Measurements from ENCODE around the gene SYT2.
"Not testable (repeated sequence)": the region's sequence is repeated elsewhere in the genome, so short reads cannot be mapped to it uniquely, and the experiment has no call there.

Gene SYT2

DNA sequence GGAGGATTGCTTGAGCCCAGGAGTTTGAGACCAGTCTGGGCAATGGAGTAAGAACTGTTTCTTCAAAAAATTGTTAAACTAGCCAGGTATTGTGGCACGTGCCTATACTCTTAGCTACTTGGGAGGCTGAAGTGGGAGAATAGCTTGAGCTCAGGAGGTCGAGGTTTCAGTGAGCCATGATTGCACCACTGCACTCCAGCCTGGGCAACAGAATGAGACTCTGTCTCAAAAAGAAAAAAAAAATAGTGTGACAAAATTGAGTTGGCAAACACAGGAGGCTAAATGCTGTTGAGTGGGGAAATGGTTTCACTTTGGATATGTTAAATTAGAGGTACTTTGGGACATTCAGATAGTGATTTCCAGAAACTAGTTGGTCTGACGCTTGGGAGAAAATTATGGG, 163.9 kb downstream of the SYT2 start:
- not testable (repeated sequence) for DNase-seq (ENCODE audit: low spot score)

GRCh38 chr1:202545647-202546303, 164.5 kb downstream of the SYT2 start:
- not testable (repeated sequence) for DNase-seq (ENCODE audit: low spot score)

DNA sequence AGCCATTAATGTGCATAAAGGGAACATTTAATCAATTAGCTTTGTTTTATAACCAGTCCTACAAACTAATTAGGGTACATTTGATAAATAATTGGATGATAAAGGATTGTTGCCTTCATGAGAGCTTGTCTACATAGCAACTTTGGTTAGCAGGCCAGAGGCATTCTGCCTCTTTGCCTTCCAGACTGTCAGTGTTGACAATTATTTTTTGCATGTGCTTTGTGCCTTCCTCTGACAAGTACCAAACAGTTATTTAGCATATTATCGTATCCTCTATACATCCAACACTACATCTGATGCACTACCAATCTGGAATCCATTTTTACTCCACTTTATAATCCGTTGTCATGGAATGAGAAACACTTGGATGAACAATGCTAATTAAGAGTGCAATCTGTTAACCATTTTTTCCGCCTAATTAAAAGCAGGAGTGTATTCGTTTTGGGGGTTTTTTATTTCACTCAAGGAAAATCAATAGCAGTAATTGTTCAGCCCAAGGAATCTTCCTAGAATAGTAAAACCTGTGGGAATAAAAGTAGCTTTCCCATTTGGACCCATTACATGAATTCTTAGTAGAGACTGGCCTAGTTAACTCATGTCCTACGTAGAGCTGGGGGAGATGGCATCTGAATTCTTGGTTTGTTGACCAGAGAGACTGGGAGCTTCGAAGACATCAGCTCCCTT, 165.3 kb downstream of the SYT2 start:
- DNase-seq (ENCODE audit: low spot score), result not testable (repeated sequence)

DNA sequence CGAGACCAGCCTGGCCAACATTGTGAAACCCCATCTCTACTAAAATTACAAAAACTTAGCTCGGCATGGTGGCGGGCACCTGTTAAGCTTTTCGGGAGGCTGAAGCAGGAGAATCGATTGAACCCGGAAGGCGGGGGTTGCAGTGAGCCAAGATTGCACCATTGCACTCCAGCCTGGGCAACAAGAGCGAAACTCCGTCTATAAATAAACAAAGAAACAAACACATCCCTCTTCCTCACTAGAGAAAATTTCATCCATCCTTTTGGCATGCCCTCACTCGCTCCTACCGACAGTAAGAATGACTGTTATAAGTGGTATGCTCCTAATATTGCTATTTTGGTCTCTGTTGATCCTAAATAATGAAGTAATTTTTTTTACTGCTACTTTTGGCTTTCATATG, 166.7 kb downstream of the SYT2 start:
- not testable (repeated sequence) for DNase-seq (ENCODE audit: low spot score)

- DNase-seq (ENCODE audit: low spot score), result not testable (repeated sequence)
Measured at GRCh38 chr1:202542415-202542814, 167.8 kb downstream of the SYT2 start.

DNA sequence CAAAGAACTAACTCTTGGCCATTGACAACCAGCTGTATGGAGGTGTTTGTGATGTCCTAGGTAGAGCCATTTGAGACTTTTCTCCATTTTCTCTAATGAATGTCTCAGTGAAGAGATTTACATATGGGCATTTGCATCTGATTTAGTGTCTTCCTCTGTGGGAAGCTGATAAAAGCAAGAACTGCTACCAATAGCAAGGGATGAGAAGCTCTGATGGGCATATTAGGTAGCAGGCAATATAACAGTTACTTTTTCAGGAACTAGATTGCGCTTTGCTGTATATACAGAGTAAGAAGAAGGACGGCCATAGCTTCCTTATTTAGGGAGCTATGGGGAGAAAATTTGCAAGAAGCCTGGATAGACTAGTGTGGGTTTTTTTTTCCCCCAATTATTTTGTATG, 169.4 kb downstream of the SYT2 start:
- not testable (repeated sequence) for DNase-seq (ENCODE audit: low spot score)
